A549 treated with AZD9567 at 1 μM for 4 hours (cell line): Measurements from ENCODE around the gene CLCN1. TPM values are rescaled to one million over a fixed set of nuclear protein-coding genes. Genes with fewer than 3 reads are reported as not detected.

ENCODE experiments used
- total RNA-seq: library from RNA; stranded (reverse); fragments of 200-300 nt; extraction: Qiagen RNA extraction; gene quantifications from 5 replicates; pipeline ENCODE4 v1.2.3, GENCODE V29; 2022; ENCODE audit not compliant: insufficient read depth

Gene CLCN1
- total RNA-seq: 0.03 to 0.05 TPM (median 0.03 TPM) in 3 of 5 replicates, not detected in the others

DNA sequence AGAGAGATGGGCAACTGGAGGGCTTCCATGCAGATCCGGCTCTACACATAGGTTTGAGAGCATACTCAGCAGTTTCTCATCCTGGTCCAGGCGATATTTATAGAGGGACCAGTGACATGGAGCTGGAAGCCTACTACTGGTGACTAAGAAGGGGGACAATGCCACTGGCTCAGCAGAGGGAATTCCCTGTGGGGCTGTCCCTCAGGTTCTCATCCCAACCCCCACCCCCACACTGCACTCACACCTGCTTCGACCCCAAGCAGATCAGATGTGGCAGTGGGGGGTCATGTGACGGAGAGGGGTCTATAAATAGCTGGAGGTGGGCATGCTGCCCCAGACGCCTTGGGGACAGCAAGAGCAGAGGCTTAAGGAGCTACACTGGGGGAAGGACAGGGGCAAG is at the start of gene CLCN1:
CLCN1 (plus strand) TSS at position 336 of the 400 bp plus-strand sequence. CDS start 102 bp downstream, outside the sequence.

DNA sequence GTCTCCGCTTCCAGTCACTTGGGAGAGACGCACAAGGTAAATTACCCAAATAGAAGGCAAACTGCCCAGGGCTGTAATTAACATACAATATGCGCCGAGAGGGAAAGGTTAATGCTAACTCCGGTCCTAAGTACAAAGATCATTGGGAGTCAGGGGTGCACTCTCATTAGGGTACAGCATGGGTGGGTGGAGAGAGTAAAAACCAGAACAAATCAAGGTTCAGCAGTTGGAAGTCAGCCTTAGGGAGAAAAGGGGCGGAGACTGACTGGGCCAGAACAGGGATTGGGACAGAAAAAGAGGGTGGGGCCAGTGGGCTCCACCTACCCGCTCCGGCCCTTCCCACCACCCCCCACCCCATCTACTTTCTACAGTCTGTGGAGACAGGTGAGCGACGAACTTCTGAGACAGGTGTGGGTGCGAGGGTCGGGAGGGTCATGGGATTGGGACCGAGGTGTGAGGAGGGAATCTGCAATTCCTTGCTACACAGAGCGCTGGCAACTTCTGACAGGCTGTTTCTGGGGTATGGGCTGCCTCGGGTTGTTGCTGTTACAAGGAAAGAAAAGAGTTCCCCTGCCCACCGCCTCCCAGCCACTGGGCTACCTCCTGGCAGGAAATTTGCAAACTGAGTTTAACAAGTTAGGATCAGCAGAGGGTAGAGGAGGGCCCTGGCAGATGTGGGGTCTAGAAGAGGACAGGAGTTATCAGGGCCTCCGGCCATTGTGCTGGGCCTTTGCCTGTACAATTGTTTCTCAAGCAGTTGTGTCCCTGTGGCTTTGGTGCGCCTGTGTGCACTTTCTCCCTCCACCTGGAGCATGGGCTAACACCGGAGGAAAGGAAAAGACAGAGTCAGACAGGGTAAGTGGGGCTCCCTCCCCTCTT is 31.1 kb upstream of the CLCN1 start, which contains the start of gene TMEM139:
TMEM139 (plus strand) TSS at position 368 of the 879 bp plus-strand sequence. CDS start 1,000 bp downstream, outside the sequence.

DNA sequence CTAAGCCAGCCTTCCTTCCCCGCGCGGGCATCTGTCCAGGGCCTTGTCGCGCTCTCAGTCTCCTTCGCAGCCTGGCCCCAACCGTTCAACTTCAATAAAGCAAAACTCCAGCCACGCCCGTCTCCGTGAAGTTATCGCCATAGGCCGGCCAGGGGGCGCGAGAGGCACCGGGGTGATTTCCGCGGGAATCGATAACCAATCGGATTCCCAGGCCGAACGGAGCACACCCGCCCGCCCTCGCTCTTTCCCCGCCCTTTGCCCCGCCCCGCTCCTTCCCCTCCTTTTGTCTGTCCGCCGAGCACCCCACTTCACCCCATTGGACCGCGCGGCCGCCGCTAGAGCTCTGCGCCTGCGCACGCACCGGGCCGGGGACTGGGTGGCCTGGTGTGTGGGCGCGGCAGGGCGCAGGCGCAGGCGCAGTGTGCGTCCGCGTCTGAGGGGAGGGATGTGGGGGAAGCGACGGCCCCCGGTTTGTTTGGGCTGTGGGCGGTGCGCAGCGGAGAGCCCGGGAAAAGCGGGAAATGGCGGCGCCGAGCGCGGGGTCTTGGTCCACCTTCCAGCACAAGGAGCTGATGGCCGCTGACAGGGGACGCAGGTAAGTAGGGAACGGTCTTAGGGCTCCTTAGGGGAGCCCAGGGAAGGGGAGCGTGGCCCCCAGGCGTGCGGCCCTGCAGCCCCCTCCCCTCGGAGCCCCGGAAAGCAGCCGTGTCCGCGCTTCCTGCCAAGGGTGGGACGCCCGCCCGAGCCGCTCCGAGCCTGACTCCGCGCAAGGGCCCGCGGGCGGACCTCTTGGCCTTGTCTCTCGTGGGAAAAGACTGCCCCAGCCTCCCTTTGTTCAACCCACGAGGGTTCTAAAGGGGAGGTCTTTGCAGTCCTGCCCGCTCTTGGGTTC is 27.7 kb upstream of the CLCN1 start, which contains the start of gene CASP2:
CASP2 (plus strand) TSS at position 417 of the 892 bp plus-strand sequence; CDS start at position 522, 105 bp downstream.

DNA sequence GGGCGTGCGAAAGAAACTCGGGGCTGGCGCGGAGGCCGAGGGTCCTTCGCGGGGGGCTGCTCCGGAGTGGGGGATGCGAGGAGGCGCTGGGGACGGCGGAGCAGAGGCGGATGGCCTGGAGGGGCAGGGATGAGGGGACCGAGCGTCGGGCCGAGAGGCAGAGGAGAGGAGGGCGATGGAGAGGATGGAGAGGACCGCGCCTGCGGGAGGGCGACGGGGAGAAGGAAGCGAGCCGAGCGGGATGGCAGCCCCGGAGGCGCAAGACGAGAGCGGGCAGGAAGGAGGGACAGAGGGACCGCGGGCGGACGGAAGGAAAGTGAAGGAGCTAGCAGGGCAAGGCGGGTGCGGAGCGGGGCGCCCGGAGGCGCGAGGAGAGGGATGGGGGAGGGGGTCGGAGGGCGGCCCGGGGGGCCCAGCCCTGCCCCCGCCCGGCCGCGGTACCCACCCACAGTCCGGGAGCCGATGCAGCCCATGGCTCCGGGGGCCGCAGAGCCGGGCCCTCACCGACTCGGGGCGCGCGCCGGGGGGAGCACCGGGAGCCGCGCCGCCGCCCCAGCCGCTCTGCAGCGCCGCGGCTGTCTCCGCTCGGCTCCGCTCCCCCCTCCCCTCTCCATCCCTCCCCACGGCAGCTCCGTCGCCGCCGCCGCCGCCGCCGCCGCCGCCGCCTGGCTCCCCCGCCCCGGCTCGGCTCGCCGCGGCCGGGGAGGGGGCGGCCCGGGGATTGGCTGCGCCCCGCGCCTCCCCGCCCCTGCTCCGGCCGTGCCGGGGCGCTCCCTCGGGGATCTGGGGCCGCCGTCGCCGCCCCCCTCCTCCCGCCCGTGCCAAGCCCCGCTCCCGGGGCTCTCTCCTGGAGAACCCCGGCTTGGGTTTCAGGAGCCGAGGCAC is 46.5 kb downstream of the CLCN1 start, which contains the start of gene FAM131B:
FAM131B (minus strand) TSS at position 583 of the 885 bp plus-strand sequence; CDS start at position 473, 110 bp downstream.

DNA sequence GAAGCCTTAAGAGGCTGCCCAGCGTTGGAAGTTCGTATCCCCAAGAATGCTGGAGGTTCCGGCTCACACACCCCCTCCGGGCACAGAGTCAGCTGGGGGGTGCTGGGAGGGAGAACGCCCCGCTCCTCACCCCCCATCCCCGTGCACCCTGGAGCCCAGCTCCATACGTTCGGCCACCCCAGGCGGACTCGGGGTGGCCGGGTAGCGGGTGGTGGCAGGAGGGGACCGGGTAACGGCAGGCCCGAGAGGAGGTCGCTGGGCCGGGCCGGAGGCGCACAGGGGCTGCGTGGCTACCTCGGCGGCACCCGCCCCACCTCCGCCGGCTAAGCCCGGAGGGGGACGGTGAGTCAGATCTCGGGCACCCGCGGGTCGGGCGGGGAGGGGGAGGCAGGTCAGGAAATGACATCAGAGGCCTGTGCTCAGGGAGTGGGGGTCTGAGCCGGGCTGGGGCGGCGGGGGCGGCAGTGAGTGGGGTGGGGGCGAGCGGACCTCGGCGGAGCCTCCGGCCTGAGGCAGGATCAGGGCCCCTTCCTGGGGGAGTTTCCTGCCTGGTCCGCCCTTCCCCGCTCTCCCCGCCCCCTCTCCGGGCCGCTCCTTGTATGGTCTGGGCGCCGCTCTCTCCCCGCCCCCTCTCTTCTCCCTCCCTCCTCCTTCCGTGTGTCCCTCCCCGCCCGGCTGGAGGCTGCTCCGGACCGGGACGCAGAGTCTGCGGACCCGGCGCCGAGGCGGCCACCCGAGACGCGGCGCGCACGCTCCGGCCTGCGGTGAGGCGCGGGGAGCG is 64.9 kb downstream of the CLCN1 start, which contains the start of gene ZYX:
ZYX (plus strand) TSS at position 700 of the 781 bp plus-strand sequence. CDS start 227 bp downstream, outside the sequence.

Other genes starting within 250 kb of the CLCN1 start
- 0.27 to 0.28 TPM in 2 of 5 replicates, not detected in the others for gene PIP, start 184.0 kb upstream of the CLCN1 start, total RNA-seq
- gene TAS2R39, start 132.7 kb upstream of the CLCN1 start, total RNA-seq: not detected in 5 replicates
- gene TAS2R40, start 94.1 kb upstream of the CLCN1 start, total RNA-seq: not detected in 5 replicates
- gene GSTK1, start 52.7 kb upstream of the CLCN1 start, total RNA-seq: 118 to 128 TPM (median 122 TPM) in 5 replicates
- 0.79 to 1.1 TPM (median 0.89 TPM) in 4 of 5 replicates, not detected in the other for gene TMEM139, start 31.2 kb upstream of the CLCN1 start, total RNA-seq
- 17.8 to 19.7 TPM (median 19.1 TPM) in 5 replicates for gene CASP2, start 27.8 kb upstream of the CLCN1 start, total RNA-seq
- 0.26 to 0.41 TPM (median 0.37 TPM) in 4 of 5 replicates, not detected in the other for gene FAM131B, start 46.6 kb downstream of the CLCN1 start, total RNA-seq
- gene ZYX, start 65.2 kb downstream of the CLCN1 start, total RNA-seq: 156 to 180 TPM (median 176 TPM) in 5 replicates
- 0.03 to 0.05 TPM in 2 of 5 replicates, not detected in the others for gene EPHA1, start 92.7 kb downstream of the CLCN1 start, total RNA-seq
- gene TAS2R60, start 127.3 kb downstream of the CLCN1 start, total RNA-seq: not detected in 5 replicates
- not detected in 5 replicates for gene TAS2R41, start 161.8 kb downstream of the CLCN1 start, total RNA-seq